ENCODE results near the gene CXorf65.

CXorf65 gene

GRCh38 chrX:71106427-71106826, at the start of gene CXorf65:
Gene CXorf65 (minus strand): TSS chrX:71106740. CDS start chrX:71106556, 184 bp downstream.
- no peak for DNase-seq (ENCODE audit: low read depth in 2 of 2)

GRCh38 chrX:71154641-71155040, 48.1 kb upstream of the CXorf65 start:
- no peak for DNase-seq (ENCODE audit: low read depth in 2 of 2)

- no peak for DNase-seq (ENCODE audit: low read depth in 2 of 2)
Observed at GRCh38 chrX:71154196-71154595, 47.7 kb upstream of the CXorf65 start.

- no peak for DNase-seq (ENCODE audit: low read depth in 2 of 2)
Observed at GRCh38 chrX:71151366-71151765, 44.8 kb upstream of the CXorf65 start.

GRCh38 chrX:71148278-71148663, 41.7 kb upstream of the CXorf65 start:
- no peak for DNase-seq (ENCODE audit: low read depth in 2 of 2)

- no peak for DNase-seq (ENCODE audit: low read depth in 2 of 2)
Observed at GRCh38 chrX:71147496-71148277, 41.1 kb upstream of the CXorf65 start.

- DNase-seq (ENCODE audit: low read depth in 2 of 2), result no peak
Observed at GRCh38 chrX:71144651-71145050, 38.1 kb upstream of the CXorf65 start, which contains the start of gene NLGN3. Gene NLGN3 (plus strand): TSS chrX:71144841. CDS start chrX:71147750, 2,909 bp downstream.

GRCh38 chrX:71143508-71143907, 37.0 kb upstream of the CXorf65 start:
- DNase-seq (ENCODE audit: low read depth in 2 of 2), result no peak

- DNase-seq (ENCODE audit: low read depth in 2 of 2), result no peak
Observed at GRCh38 chrX:71140440-71140839, 33.9 kb upstream of the CXorf65 start.

GRCh38 chrX:71131510-71131909, 25.0 kb upstream of the CXorf65 start:
- no peak for DNase-seq (ENCODE audit: low read depth in 2 of 2)

GRCh38 chrX:71128915-71129765, 22.6 kb upstream of the CXorf65 start:
- peak; percentile 33 to 37 for DNase-seq (ENCODE audit: low read depth in 2 of 2)

GRCh38 chrX:71128166-71128833, 21.8 kb upstream of the CXorf65 start:
- DNase-seq (ENCODE audit: low read depth in 2 of 2), result no peak

- DNase-seq (ENCODE audit: low read depth in 2 of 2), result no peak
Observed at GRCh38 chrX:71118985-71119535, 12.5 kb upstream of the CXorf65 start.

GRCh38 chrX:71118032-71118984, 11.8 kb upstream of the CXorf65 start, which contains the start of gene MED12:
Gene MED12 (plus strand): TSS chrX:71118596. CDS start chrX:71118755, 159 bp downstream.
- DNase-seq (ENCODE audit: low read depth in 2 of 2), result peak; percentile 74 to 78

- DNase-seq (ENCODE audit: low read depth in 2 of 2), result no peak
Observed at GRCh38 chrX:71117358-71117757, 10.8 kb upstream of the CXorf65 start.

GRCh38 chrX:71111921-71112431, 5.4 kb upstream of the CXorf65 start:
- no peak for DNase-seq (ENCODE audit: low read depth in 2 of 2)

GRCh38 chrX:71111141-71111843, 4.8 kb upstream of the CXorf65 start, which contains the start of gene IL2RG:
Gene IL2RG (minus strand): TSS chrX:71111577. CDS start chrX:71111539, 38 bp downstream.
- peak; percentile 51 to 65 for DNase-seq (ENCODE audit: low read depth in 2 of 2)

- DNase-seq (ENCODE audit: low read depth in 2 of 2), result no peak
Observed at GRCh38 chrX:71109051-71109450, 2.5 kb upstream of the CXorf65 start.

- no peak for DNase-seq (ENCODE audit: low read depth in 2 of 2)
Observed at GRCh38 chrX:71107762-71108360, 1.3 kb upstream of the CXorf65 start.

Measured in stimulated activated CD8-positive, alpha-beta memory T cell treated with anti-CD3 and anti-CD28 coated beads, Interleukin-15, amount 100 ng/mL, for 48 hours (primary cell).